Brain pericyte (primary cell): ENCODE data around the gene CTAGE15.
"Not testable (repeated sequence)": the region's sequence is repeated elsewhere in the genome, so short reads cannot be mapped to it uniquely, and the experiment has no call there.

ENCODE experiments used
- DNase-seq: peaks from one replicate; pipeline ENCODE4 v3.0.0-alpha.2; 2012; ENCODE audit warnings: low read depth, low spot score

CTAGE15 gene, protein sequence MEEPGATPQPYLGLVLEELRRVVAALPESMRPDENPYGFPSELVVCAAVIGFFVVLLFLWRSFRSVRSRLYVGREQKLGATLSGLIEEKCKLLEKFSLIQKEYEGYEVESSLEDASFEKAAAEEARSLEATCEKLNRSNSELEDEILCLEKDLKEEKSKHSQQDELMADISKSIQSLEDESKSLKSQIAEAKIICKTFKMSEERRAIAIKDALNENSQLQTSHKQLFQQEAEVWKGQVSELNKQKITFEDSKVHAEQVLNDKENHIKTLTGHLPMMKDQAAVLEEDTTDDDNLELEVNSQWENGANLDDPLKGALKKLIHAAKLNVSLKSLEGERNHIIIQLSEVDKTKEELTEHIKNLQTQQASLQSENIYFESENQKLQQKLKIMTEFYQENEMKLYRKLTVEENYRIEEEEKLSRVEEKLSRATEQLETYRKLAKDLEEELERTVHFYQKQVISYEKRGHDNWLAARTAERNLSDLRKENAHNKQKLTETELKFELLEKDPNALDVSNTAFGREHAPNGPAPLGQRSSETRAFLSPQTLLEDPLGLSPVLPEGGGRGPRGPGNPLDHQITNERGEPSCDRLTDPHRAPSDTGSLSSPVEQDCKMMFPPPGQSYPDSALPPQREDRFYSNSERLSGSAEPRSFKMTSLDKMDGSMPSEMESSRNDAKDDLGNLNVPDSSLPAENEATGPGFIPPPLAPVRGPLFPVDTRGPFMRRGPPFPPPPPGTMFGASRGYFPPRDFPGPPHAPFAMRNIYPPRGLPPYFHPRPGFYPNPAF

GRCh38 chr7:143571501-143571900 lies at the start of gene CTAGE15:
CTAGE15 (plus strand) TSS chr7:143571801; CDS start chr7:143571818, 17 bp downstream.
- not testable (repeated sequence) for DNase-seq

DNA sequence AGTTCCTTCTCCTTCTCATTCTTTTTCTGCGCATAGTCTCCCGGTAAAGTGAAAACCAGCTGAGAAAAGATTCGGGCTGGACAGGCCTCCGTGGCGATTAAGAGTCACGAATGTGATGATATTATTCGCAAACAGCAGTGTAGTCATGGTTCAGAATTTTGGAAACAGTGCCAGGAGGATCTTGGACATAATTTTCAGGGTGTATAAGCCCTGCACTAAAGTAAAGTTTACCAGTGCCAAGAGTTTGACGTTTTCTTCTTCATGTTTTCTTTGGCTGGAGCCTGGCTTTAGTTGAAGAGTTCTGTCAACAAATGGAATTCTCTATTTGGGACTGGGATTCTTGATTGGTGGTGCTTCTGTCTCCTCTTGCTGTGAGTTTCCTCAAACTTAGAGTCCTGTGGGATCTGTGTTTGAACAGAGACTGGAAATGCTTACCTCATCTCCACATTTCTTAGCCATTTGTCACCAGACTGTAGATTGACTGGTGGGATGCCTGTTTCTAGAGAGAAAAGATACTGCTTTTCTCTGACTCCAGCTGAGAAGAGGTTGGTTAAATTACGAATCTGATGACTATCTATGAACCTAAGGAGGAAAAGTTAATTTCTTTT lies 49.2 kb upstream of the CTAGE15 start:
- not testable (repeated sequence) for DNase-seq

DNA sequence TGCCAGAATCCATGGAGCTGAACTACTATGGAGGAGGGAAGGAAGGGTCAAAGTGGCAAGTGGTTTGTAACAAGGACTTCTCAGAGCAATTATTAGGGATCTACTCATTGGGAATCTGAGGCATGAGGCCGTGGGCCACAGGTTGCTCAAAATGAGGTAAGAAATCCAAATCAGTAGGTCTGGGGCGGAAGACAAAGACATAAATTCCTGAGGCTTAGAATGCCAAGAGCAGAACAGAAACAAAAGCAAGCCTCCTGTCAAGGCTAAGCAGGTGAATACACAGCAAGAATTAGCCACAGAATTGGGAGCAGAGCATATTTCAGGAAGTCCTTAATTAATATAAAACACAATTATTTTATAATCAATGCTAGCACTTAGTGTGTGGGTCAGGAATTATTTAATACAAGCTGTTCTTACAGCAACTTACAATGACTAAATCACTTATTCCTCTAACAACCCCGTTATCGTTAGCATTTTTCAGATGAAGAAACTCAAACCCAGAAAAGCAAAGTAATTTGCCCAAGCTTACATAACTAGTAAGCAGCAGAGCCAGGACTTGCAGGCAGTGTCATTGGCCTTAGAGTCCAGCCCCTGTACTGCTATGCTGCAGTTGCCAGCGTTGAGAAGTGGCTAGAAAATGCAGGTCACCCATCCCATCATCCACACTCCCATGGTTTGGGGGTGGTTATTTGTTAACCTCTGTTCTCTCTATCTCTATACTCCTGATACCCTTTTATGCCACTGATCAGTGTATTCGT lies 40.3 kb upstream of the CTAGE15 start:
- not testable (repeated sequence) for DNase-seq

DNA sequence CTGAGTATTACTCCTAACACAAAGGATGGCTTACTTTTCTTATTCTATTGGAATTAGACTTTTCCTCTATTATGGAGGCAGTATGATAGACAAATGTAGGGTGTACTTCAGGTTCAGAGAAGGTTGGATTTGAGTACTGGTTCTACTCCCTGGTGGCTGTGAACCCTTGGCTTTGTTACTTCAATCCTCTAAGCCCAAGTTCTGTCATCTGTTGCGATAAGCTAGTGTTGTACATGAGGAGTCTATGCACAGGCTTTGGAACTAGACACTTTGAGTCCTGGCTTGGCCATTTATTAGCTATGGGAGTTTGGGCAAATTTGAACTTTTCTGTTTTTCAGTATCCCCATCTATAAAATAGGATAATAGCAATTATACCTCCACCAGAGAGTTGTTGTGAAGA lies 39.7 kb upstream of the CTAGE15 start:
- DNase-seq = not testable (repeated sequence)

DNA sequence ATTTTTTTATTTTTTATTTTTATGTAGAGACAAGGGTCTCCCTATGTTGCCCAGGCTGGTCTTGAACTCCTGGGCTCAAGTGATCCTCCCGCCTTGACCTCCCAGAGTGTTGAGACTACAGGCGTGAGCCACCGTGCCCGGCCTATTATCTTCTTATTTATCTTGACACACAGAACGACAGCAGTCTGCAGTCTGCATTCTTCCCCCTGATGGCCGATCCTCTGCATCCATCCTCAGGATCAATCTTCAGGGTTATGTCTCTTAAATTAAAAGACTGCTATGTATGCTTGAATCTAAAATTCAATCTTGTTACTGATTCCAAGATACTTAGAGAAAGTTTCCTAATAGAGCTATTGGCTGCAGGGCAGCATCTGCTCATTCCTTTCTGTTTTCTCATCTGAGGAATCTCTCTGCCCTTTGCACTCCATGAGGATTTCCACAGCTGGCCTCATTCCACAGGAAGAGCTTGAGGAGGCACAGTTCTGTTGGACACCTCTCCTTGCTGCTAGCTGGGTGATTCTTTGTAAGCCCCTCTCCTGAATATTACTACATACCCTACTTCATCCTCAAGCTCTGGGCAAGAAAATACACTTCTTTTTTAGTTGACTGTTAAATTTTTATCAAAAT lies 38.3 kb upstream of the CTAGE15 start:
- not testable (repeated sequence) for DNase-seq

DNA sequence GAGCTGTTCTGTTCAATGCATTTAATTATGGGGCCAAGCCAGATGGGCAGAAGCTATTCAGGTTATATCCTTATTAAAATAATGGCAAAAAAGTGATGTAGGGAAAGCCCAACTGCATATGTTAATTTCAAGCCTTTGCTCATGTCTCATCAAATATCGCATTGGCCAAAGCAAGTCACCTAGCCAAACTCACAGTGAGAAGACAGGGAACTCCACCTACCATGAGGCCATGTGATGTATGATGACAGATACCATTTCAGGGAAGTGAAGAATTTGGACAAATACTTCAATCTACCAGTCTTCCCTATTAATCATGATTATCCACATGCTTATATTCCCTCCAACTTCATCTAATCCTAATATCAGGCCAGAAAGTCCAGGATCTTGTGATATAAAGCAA lies 35.2 kb upstream of the CTAGE15 start:
- DNase-seq = not testable (repeated sequence)

DNA sequence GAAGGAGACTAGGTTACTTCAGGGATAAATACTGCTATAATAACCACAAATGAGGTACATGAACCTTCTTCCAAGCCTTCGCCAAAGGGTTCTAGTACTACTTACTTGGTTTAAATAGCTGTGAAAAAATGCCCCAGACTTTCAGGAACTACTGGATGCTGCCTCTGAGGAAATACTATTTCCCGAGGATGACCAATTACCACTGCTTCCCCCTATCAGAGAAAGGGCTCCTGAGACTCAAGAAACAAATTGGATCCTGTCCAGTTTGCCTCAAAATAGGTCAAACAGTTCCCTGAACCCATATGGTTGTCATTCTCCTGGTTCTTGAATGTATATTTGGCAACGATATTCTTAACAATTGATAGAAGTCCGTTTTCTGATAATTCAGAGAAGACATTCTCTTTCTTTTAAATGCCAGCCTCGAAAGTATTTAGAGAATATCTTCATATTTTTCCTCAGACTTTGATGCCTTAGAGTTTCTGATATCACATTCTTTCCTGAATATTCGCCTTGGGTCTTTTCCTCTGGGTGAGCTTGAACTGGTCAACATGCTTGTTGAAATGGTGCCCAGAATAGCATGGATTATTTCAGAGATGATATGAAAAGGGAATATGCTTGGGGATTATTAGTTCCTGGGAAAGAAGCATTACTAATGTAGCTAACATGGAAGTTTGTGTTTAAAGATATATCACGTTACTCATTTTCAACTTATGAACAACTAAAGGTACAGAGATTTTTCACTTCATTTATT lies 28.1 kb upstream of the CTAGE15 start:
- not testable (repeated sequence) for DNase-seq

DNA sequence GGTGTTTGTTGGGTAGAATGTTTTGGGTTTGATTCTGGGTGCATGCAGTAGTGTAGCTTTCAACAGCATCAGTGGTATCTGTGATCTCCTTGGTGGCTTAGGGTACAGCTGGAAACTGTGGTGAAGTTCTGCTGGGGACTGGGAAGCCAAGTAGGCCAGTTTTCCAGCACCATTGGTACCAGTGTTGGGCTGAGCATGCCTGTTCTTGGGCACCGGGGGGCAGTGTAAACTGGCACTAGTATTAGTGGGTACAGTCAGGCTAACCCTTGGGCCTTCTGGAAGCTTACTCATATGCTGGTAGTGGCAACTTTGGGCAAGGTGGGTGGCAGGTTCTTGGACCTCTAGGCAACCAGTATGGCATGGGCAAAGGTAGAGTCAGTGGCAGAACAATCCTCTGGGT lies 15.6 kb upstream of the CTAGE15 start:
- DNase-seq = not testable (repeated sequence)

DNA sequence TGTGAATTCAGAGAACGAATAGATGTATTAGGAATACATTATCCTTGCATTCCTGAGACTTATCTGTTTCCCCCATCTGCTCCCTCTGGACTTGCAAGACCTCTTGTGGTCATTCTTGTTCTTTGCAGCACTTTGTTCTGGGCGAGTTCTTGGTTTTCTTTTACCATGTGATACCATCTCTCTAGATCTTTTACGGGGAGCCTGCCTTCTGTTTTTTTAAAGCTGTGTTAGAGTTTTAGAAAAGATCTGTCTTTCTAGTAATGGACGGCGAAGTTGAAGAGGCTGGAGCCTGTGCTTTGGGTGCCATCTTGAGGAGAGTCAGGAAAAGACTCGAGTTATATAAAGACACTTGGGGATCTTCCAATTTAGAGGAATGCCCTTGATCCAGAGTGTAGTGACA lies 8.3 kb upstream of the CTAGE15 start:
- not testable (repeated sequence) for DNase-seq

GRCh38 chr7:143566001-143566400 lies 5.6 kb upstream of the CTAGE15 start:
- not testable (repeated sequence) for DNase-seq

DNA sequence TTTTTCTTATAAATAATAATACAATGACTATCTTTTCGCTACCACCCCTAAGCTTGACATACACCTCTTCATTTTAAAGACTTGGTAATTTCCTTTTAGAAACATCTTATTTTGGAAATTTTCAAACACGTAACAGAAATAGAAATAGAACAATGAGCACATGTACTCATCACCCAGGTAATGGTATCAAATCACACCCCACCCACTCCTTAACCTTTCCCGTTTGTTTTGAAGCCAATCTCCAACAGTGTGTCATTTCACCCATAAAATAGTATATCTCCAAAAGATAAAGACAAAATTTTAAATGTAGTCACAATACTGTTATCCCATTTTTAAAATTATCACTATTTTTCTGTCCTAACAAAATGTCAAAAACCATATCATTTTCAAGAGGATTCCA lies 16.6 kb downstream of the CTAGE15 start:
- DNase-seq = not testable (repeated sequence)

DNA sequence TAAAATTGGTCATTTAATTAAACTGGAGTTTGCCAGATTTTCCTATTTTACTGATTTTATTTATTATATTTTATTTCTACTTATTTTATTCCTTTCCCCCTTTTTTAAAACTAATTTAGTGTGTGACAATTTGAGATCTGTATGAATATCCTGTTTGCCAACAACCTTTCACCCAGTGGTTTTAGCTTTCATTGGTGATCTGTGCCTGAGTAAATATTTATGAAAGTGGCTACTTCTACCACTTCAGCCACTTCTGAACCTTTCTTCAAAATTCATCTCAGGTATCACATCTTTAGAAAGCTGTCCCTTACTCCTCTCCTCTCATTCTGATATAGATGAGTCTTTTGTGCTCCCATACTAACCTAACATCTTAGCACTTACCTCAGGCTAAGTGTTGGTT lies 18.3 kb downstream of the CTAGE15 start:
- DNase-seq = not testable (repeated sequence)

- not testable (repeated sequence) for DNase-seq
Observed at GRCh38 chr7:143598086-143598485, 26.5 kb downstream of the CTAGE15 start.

- DNase-seq = not testable (repeated sequence)
Observed at GRCh38 chr7:143603549-143603948, 31.9 kb downstream of the CTAGE15 start.

DNA sequence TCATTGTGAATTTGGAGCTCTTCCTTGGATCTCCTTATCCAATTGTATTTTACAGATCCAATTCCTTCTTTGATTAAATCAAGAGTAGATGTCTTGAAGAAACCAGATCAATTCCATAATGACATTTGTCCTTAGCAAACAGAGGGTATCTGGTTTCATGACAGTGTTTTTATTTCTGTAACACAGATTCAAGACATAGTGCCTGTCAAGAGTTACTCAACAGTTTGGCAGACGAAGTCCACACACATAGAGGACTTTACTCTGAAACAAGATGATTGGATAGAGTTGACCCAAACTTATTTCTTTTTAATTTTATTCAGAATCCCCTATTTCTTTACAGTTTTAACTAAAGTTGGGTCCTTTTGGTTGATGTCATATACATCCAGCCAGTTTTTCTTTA lies 34.5 kb downstream of the CTAGE15 start:
- not testable (repeated sequence) for DNase-seq

DNA sequence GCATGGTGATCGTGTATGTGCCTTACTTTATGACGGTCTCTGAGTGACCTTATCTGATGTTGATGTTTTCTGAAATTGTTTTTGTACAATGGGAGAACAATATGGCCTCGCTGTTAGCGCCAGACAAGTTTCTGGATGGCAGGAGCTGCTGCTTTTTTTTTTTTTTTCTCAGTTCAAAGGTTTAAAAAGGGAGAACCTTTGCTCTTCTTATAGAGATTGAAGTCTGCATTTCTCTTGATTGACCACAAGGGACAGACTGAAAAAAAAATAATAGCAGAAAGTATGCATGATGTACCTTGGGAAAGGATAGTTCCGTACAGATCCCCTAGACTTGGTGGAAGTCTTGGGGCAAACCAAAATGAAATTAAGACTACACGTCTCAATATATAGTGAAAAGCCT lies 43.9 kb downstream of the CTAGE15 start:
- DNase-seq = not testable (repeated sequence)

DNA sequence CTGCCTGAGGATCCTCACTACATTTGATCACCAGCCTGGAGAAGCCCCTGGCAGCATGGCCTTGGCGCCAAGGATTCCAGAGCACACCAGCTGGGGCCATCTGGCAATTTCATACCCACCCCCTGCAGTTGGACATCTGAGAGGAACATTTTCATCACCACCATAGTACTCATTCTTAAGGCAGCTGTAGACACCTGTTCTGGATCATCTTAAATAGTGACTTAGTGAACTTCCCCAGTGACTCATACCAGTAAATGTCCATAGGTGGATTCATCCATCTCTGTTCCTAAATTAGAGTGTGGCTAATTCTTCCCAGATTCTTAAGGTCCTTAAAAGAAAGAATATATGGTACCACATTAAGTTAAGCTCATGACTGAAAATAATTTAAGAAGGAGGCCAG lies 45.6 kb downstream of the CTAGE15 start:
- not testable (repeated sequence) for DNase-seq

- not testable (repeated sequence) for DNase-seq
Observed at GRCh38 chr7:143620058-143620457, 48.5 kb downstream of the CTAGE15 start.

- DNase-seq = not testable (repeated sequence)
Observed at GRCh38 chr7:143620646-143621045, 49.0 kb downstream of the CTAGE15 start, which contains the start of gene TCAF2. TCAF2 (plus strand) TSS chr7:143620974.

- DNase-seq = not testable (repeated sequence)
Observed at GRCh38 chr7:143621175-143621574, 49.6 kb downstream of the CTAGE15 start.
